GM18951 (cell line): ENCODE results near the gene OBP2B.
"Not testable (repeated sequence)": the region's sequence is repeated elsewhere in the genome, so short reads cannot be mapped to it uniquely, and the experiment has no call there.

Experiments used
- POLR2A ChIP-seq: IDR thresholded peaks from 4 replicates; pipeline ENCODE4 v1.6.1; 2011; ENCODE audit warnings: mild to moderate bottlenecking; ENCODE audit not compliant: insufficient read length, insufficient read depth; ENCODE audit errors: extremely low read depth
- in situ Hi-C: fragments of 300-500 bp; cut with MboI; formaldehyde crosslinking; loops from one replicate; pipeline ENCODE4 v1.12.0; 2022; ENCODE audit warnings: low sequenced_read_pairs, mixed read lengths, inconsistent platforms; ENCODE audit not compliant: unreplicated experiment

Gene OBP2B

DNA sequence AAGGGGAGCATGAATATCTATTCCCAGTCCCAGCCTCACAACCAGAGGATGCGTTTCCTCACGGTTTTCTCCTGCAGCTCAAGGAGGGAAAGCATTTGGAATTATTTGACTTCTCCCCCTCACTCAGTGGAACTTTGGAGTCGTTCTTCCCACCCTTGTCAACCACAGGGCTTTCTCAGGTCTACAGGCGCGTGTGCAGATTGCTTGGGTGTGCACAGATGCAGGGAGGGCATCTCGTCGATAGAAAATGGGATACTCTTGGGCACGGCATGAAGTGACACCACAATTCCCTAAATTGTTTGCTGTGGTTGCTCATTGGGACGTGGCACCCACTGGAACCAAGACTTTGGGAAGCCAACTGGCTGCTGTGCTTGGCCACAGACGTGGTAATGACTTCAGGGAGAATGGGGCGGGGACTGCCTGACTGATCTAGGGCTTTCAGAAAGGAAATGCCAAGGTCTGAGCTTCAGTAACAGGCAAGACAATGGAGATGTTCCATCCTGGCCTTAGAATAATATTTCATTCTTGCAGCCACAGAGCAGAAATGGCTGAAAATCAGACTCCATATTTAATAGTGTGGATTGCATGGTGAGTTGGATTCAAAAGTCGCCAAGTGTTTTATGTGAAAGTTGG, 12.2 kb upstream of the OBP2B start:
- in situ Hi-C loops = no loop called here
- TF ChIP-seq POLR2A = no peak

DNA sequence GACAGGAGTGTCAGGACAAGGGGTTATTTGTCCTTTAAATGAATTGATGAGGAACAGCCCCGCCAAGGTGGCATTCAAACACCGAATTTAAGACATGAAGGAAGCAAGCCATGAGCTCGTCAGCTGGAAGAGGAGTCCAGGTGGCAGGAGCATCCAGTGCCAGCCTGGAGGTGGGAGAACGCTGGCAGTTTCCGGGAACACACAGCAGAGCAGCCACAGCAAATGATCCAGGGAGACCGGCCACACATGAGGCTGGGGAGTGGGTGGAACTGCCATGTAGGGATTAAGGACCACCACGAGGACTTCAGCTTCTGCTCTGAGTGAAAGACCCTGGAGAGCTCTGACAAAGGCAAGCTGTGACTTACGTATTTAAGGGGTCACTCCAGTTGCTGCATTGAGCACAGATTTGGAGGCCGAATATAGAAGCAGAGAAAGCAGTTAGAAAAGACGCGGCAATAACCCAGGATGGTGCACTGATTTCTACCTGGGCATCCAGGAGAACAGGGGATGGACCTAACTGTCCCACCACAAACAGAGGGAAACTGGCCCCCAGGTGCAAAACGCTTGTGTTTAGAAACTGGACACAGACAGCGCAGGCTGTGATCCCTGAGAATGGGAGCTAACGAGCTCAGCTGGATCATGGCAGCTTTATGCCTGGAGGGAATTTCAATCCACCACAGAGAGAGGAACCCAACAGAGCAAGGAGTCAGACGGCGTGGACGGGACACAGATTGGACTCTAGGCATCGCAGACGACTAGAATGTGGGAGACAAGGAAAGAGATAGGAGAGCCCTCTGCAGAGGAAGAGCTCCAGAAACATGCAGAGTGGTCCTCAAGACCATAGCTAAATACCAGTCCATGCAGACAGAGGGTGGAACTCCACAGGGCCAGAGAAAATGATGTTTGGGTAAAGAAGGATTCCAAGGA, 9.3 kb upstream of the OBP2B start:
- in situ Hi-C loops = not testable (repeated sequence)

DNA sequence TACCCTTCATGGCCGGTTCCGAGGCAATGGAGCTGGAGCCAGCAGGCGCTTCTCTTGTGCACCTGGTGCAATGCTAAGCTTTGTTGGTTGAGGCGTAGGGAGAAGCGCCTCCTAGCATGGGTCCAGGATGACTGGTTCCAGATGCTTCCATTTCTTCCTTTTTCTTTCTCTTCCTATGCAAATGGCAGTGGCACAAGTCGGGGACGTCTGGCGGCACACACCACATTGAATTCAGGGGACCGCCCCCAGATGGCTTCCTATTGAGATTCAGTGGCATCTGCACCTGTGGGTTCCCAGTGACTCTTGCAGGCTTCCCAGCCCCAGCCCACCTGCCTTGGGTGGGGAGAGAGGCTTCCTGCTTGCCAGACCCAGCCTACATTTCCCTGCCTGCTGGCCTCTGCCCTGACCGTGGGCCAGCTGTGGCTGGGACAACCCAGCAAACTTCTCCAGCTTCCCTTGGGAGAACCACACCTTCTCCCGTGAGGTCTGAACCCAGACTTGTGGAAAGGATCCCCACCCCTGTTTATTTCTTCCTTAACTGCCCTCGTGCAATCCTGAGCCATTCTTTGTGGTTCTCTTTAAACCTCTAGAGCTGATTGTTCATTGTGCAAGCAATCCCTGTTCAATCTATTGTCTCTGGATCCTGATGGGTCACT, 8.4 kb upstream of the OBP2B start:
- in situ Hi-C loops = not testable (repeated sequence)

DNA sequence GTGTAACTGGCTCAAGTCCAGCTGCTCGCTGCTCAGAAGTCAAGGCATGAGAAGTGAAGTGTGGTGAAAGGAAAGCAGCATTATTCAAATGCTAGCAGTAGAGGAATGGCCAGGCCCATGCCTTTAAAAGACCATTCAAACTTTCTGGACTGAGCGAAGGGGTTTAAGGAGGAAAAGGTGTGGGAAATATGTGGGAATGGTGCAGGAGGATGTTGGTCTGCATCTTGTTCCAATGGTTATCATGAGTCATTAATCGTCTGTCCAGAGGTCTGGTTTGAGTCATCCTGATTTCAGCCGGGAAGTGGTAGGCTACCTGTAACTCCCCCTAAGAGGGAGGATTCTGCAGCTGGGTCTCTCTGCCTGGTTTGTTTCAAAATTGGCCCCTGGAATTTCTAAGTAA, 5.2 kb upstream of the OBP2B start:
- in situ Hi-C loops = not testable (repeated sequence)

DNA sequence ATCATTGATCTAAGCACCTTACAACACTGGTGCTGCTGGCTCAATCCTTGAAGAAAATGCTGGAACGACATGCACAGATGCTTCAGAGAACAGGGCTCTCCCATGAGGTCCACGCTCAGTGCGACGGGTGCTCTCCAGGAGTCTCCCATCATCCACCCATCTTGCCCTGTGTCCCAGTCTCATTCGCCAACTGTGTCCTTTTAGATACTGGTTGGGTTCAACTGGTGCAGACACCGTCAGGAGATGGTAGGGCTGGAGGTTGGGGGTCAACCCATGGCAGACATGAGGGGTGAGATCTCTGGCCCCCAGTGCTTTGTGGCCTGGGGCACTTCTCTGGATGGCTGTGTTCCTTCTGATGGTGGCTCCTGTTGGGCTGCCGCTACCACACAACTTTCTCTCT, 1.6 kb upstream of the OBP2B start:
- in situ Hi-C loops = no loop called here
- no peak for TF ChIP-seq POLR2A

DNA sequence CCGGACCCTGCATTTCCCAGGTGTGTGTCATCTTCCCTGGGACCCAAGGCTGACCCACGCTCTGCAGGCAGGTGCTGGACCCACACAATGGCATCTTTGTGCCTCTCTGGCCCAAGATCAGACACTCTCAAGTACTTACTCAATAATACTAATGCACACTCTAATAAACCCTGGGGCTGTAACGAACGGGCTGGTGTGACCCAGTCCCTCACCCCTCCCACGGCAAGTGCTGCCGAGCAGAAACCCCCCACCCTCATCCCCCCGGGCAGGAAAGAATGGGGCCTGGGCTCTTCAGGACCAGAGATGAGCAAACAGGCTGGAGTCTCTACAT, 1.1 kb upstream of the OBP2B start:
- in situ Hi-C loops = no loop called here
- TF ChIP-seq POLR2A = no peak

DNA sequence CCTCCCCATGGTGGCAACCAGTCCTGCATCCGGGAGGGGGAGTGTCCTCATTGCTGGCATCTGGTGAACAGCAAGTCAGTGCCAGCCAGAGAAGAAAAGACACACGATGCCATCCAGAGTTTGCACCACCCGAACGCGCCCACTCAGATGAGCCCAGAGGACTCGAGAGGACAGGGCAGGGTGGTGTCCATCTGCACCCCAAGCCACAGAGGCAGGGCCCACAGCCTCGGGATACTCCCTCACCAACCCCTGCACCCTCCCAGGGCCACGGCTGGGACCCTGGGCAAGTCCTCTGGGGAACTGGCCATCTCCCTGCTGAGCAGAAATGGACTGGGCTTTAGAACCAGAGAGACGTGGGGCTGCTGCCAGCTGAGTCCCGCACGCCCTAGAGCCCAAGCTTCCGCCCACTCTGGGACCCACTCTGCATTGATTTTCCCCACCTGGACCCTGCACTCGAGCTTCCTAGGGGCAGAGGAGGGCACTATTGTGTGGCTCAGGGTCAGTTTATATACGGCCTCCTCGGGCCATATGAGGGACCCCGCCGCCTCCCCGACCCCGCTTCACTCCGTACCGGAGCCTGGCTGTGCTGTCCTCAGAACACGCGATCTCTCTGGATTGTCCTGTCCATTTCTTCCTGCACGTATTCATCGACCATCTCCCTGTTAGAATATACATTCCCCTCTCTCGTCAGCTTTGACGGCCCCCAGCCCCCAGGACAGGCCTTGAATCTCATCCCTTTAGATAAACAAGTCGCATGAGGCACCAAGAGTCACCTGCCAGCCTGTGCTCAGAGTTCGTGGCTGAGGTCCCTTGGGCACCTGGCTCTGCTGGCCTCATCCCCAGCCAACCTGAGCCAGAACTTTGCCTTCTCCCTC, 514 bp upstream of the OBP2B start:
- in situ Hi-C loops = not testable (repeated sequence)

DNA sequence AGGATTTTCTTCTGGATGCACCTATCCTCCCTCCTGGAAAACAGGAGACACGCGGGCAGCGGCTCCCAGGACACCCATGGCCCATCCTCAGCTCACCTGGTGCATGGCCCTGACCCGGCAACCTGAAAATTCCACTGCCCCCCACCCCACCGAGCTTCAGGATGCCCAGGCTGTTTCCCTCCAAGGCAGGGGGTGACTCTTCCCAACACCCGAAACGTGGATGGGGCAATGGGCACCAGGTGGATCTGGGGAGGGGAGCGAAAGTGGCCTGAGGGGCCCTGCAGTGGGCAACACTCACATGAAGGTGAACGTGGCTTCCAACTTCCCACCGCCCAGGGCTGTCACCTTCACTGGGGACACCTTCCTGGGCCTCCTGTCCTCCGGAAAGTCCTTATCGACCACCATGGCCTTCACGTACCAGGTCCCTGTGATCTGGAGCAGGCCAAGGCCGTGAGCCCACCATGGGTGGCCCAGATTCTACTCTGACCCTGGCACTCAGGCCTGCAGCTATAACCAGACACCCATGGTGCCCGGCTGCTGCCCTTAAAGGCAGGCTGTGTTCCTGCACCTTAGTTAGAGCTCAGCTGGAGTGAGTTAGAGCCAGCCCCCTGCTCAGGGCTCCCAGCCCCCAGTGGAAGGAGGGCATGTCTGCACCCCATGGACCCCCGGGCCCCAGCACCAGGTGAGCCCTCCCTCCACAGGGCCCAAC, 725 bp downstream of the OBP2B start:
- in situ Hi-C loops = not testable (repeated sequence)

DNA sequence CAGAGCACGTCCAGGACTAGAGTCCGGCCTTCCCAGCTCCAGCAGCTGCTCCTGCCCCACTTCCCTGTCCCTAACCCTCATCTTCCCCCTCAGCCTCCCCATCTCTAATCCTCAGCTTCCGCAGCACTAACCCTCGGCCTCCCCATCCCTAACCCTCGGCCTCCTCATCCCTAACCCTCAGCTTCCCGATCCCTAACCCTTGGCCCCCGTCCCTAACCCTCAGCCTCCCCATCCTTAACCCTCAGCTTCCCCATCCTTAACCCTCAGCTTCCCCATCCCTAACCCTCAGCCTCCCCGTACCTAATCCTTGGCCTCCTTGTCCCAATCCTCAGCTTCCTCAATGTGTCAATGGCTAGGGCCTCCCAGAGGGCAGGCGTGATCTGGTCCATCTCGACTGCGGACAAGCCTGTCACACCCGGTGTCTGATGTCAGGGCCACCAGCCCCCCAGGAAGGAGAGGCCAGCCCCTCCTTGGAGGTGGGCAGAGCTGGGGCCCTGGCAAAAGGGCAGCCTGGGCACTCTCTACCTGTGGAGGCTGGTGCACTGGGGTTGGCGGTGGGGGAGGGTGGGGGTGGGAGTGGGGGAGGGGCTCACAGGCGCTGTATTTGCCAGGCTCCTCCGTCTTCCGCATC, 1.4 kb downstream of the OBP2B start:
- TF ChIP-seq POLR2A = no peak
- in situ Hi-C loops = no loop called here

DNA sequence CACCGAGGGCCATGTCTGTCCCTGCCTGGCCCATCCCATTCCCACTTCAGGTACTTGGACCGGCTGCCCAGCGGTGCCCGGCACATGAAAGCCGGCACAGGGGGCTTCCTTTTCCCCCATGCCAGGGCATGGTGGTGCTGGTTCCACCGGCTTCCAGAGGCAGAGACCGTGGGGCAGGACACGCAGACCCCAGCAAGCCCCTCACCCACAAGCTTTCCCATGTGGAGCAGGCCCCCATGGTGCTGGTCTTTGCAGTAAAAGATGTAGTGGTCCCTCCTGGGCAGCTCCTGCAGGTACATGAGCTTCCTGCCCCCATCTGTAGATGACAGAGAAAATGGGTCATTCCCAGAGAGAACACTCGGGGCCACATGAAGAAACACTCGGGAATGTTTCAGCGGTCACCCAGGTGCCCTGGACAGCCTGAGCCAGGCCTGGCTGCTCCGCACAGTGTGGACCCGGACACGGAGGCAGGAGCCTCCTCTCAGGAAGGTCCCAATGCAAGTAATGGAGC, 2.0 kb downstream of the OBP2B start:
- in situ Hi-C loops = no loop called here
- TF ChIP-seq POLR2A = no peak

DNA sequence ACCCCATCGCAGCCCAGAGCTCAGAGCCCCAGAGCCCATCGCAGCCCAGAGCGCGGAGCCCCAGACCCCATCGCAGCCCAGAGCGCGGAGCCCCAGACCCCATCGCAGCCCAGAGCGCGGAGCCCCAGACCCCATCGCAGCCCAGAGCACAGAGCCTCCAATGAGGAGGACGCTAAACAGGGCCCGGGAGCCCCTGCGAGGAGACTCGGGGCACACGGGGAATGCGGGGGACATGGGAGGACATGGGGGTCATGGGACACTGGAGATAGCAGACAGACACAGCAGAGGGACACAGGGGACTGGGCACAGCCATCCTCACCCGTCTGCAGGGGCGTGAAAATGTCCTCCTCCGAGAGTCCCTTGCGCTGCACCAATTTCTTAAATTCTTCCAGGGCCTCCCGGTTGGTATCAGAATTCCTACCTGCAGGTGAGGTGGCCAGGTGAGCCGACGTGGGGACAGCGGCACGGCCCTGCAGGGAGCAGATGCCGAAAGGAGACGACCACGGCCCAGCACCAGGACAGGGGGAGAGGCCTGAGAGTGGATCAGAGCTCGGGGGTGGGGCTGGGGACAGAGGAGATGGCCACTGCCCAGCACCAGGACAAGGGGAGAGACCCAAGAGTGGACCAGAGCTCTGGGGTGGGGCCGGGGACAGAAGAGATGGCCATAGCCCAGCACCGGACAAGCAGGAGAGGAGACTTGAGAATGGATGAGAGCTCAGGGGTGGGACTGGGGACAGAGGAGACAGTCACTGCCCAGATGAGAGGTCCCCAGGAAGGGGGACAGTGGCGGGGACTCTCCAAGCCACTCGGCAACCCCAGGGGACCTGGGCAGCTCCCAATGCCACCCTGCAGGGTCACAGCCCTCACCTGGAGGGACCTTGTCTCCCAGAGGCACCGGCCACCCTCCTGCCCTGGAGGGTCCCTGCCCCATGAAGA, 2.8 kb downstream of the OBP2B start:
- no peak for TF ChIP-seq POLR2A
- in situ Hi-C loops = no loop called here

DNA sequence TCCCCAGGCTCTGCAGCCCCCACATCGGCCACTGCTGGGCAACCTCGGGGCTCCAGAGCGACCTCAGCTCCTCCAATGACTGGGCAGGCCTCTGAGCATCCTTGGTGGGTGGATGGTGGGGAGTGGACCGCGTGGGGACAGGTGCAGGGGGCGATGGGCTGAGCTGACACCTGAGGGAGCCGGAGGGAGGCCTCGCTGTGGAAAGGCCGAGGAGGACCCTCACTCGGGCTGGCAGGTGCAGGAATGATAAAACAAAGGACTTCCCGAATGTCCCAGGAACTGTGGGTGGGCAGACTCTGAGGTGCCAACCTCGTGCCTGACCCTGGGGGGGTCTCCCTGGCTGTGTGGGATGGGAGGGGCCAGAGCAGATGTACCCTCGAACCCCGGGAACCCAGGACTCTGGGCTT, 3.6 kb downstream of the OBP2B start:
- in situ Hi-C loops = not testable (repeated sequence)
